Left colon (tissue), 2 donors: ENCODE measurements around the gene TEKT3. TPM values are rescaled to one million over a fixed set of nuclear protein-coding genes. Genes with fewer than 3 reads are reported as not detected.

Experiments
- ATAC-seq: fragments of 200-7000 bp; cut with Tn5 transposase; one replicate; pipeline ENCODE4 v1.9.1; 2020; ENCODE audit warnings: mild to moderate bottlenecking, moderate library complexity
- DNase-seq, 2 donors: peaks; one replicate each; pipeline ENCODE4 v3.0.0-alpha.2; 2020
- intact Hi-C, 2 donors: fragments of 100-400 bp; cut with DNase I in 1 of 2; cut with micrococcal nuclease in 1 of 2; formaldehyde crosslinking; loops; one replicate each; pipeline versions ENCODE4 v1.11.2 to v1.14.0; 2022; cut with DNase I, micrococcal nuclease
- total RNA-seq, 2 donors: library from RNA; stranded (reverse); fragmentation: NEBNext Ultra II Directional; extraction: Animal tissue kit (Norgen Biotek cat#: 25700); gene quantifications; one replicate each; pipeline ENCODE4 v1.2.1, GENCODE V29; 2021
- donor health status: DM: no; HTN: no; CAD: no.
- donor health status: DM: yes; HTN: yes; CAD: no.

Gene TEKT3
- total RNA-seq, 2 donors from 2014 or later, result 0.36 to 0.64 TPM

DNA sequence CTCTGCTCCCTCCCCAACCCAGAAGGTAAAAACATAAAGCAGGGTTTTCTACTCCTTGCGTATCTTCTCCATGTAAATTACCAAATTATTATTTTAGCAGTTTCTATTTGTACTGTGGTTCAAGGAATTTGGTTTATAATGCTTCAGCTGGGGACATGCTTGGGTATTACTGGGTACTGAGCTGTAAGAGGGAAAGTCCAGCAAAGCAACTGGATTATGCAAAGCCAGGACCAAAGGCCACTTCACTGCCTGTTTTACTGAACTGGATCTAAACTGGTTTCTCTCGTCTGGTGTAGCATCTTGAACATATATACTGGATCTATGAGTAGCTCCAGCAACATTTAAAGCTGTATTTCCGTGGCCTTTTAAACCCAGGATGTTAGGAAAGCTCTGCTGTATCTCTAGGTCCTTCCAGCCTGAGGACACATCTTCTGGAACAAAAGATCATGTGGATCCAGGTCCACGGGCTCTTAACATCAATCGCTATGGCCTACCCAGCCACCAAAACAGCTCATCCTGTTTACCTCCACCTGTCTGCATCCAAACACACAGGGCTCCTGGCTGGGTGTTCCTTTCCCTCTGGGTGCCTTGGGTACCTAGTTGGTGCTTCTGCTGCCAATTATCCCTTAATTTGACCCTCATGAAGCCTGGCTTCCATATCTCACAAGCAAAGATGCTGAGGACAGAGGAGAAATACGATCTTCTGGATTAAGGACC, 83.4 kb downstream of the TEKT3 start:
- DNase-seq (no peak), ATAC-seq (no peak)
- intact Hi-C loops, result no loop called here

DNA sequence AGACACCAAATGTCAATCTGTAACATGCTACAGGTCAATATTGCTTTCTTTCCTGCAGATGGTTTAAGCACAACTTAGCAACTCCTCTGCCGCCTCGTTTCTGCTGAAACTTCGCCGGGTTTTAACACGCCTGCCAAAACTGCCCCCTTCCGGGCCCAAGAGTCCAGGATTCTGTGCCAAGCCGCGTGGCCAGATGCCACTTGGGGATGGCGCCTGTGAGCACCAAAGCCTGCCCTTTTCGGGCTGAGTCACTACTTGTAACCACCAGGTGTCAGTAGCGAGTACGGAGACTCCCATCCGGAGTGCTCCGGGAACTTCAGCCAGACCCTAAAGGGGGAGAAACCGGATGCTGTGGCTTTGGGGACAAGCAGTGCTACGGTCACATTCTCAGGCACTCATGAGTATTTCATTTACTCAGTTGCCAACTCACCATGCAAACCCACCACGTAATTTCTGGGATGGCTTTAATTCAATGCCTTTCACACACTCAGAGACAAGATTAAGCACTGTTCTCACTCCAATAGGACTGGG, 84.1 kb downstream of the TEKT3 start:
- intact Hi-C loops, result no loop called here
- DNase-seq (peak; percentile 73 to 74), ATAC-seq (peak; percentile 39)

DNA sequence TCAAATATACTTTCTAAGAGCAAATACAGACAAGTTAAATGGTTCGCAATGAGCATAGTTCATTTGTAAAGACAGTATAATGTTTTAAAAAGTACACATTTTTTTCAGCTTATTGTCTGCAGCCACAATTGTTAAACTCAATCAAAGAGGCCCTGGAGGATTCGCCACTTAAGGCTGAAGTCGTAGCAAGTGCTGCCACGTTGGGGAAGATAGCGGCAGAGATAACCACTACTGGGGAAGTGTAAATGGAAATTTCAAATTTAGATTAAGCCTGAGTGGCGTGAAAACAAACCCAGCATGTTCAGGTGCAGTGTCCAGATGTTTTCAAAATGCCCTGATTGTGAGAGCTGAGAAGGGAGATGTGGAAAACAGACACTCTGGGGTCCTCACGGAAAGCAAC, 84.7 kb downstream of the TEKT3 start:
- intact Hi-C loops, result no loop called here
- ATAC-seq (no peak), DNase-seq (no peak)

DNA sequence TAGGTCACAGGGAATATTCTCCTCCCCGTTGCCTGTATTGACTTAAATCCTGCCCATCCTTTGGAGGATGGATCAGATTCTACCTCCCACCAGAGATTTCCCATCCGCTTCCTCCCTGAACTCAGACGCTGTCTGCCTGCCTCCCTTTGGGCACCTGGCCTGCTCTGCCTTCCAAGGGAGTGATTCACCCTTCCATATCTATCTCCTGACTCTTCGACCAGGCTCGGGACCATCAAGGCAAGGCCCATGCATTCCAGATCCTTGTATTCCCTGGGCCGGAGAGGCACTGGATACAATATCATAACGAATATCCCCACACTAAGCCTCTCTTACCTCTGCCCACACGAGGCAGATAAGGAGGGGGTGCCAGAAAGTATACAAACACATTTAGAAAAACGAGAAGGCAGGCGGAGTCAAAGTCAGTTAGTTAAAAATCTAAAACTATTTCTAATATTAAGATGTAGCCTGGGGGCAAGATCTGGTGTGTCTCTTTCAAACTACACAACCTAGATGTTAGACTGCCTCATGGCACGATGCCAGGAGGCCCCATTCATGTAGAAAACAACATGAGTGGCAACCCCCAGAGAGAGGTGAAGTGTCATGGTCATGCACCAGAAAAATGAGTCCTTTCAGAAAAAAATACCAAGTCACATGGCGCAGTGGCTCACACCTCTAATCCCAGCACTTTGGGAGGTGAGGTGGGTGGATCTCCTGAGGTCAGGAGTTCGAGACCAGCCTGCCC, 85.5 kb downstream of the TEKT3 start:
- no peak for DNase-seq
- no peak for ATAC-seq
- intact Hi-C loops, result no loop called here

Other genes starting within 250 kb of the TEKT3 start
- gene PMP22, start 76.3 kb downstream of the TEKT3 start, total RNA-seq, result 10 to 100 TPM; 22.5 to 52.8 TPM
- 1 to 10 TPM; 6.4 to 6.6 TPM for gene CDRT4, start 126.0 kb upstream of the TEKT3 start, total RNA-seq
- 10 to 100 TPM; 18.0 to 20.7 TPM for gene TVP23C, start 221.9 kb upstream of the TEKT3 start, total RNA-seq